Endodermal cell (in vitro differentiated cells): ENCODE measurements around the gene RPL29. TPM values are rescaled to one million over a fixed set of nuclear protein-coding genes. Genes with fewer than 3 reads are reported as not detected.

Experiments used
- DNase-seq: peaks from one replicate; pipeline ENCODE4 v3.0.0-alpha.2; 2017
- H3K27ac ChIP-seq: 2 replicates; pipeline ENCODE4 v1.5.1; 2013; ENCODE audit warnings: mild to moderate bottlenecking, low read depth, low read length, moderate library complexity
- H3K27me3 ChIP-seq: 2 replicates; pipeline ENCODE4 v1.6.1; 2013; ENCODE audit warnings: mild to moderate bottlenecking, low read length, moderate library complexity; ENCODE audit not compliant: insufficient read depth, control insufficient read depth, poor library complexity, severe bottlenecking
- H3K36me3 ChIP-seq: 2 replicates; pipeline ENCODE4 v1.7.0; 2013; ENCODE audit warnings: mild to moderate bottlenecking, low read length, moderate library complexity; ENCODE audit not compliant: control insufficient read depth, insufficient read depth
- H3K4me1 ChIP-seq: one replicate; pipeline ENCODE4 v1.7.0; 2013; ENCODE audit warnings: low read length; ENCODE audit not compliant: control insufficient read depth, insufficient read depth
- H3K4me3 ChIP-seq: 2 replicates; pipeline ENCODE4 v1.5.1; 2013; ENCODE audit warnings: mild to moderate bottlenecking, low read length, moderate library complexity
- H3K9ac ChIP-seq: 2 replicates; pipeline ENCODE4 v1.6.1; 2013; ENCODE audit warnings: mild to moderate bottlenecking, low read length, moderate library complexity; ENCODE audit not compliant: poor library complexity, severe bottlenecking; ENCODE audit errors: extremely low read depth
- H3K9me3 ChIP-seq: 2 replicates; pipeline ENCODE4 v1.6.1; 2013; ENCODE audit warnings: mild to moderate bottlenecking, low read length, moderate library complexity; ENCODE audit not compliant: control insufficient read depth
- H3K27ac Mint-ChIP-seq: 2 replicates; pipeline ENCODE4 v1.8.0; 2020; ENCODE audit warnings: mixed read lengths
- H3K27me3 Mint-ChIP-seq: 2 replicates; pipeline ENCODE4 v1.8.0; 2021; ENCODE audit warnings: mild to moderate bottlenecking, mixed read lengths; ENCODE audit not compliant: insufficient read depth
- H3K36me3 Mint-ChIP-seq: 2 replicates; pipeline ENCODE4 v1.8.0; 2020; ENCODE audit warnings: low read depth, mixed read lengths
- H3K4me1 Mint-ChIP-seq: 2 replicates; pipeline ENCODE4 v1.8.0; 2020; ENCODE audit warnings: mixed read lengths
- H3K4me3 Mint-ChIP-seq: 2 replicates; pipeline ENCODE4 v1.8.0; 2020; ENCODE audit warnings: mild to moderate bottlenecking, moderate library complexity, mixed read lengths
- H3K9me3 Mint-ChIP-seq: 2 replicates; pipeline ENCODE4 v1.8.0; 2020; ENCODE audit warnings: mild to moderate bottlenecking, mixed read lengths
- CTCF ChIP-seq: fragments of 200-600 bp; sonication (generic); conservative IDR thresholded peaks from 2 replicates; pipeline ENCODE4 v1.5.0; 2021; ENCODE audit warnings: antibody characterized with exemption, mild to moderate bottlenecking
- WGBS, 2 experiments: methylation state at CpG; one replicate each; pipeline versions ENCODE4 v1.1.5 to v1.1.7; 2013; ENCODE audit warnings: missing lambda C conversion rate in 2 of 2, mixed read lengths in 1 of 2; ENCODE audit not compliant: insufficient coverage in 1 of 2, insufficient read length in 1 of 2; 5-methylcytosine and 5-hydroxymethylcytosine counted together
- total RNA-seq, 2 donors: library from RNA; stranded (reverse); fragmentation: NEBNext Ultra II Directional in 1 of 2; extraction: Animal tissue kit (Norgen Biotek cat#: 25700) in 1 of 2; gene quantifications; 2 replicates in 1 of 2; 3 replicates in 1 of 2; pipeline ENCODE4 v1.2.1, GENCODE V29; 2021

The RPL29 gene
- total RNA-seq, 2 donors from 2014 or later: 1,325 to 1,600 TPM

DNA sequence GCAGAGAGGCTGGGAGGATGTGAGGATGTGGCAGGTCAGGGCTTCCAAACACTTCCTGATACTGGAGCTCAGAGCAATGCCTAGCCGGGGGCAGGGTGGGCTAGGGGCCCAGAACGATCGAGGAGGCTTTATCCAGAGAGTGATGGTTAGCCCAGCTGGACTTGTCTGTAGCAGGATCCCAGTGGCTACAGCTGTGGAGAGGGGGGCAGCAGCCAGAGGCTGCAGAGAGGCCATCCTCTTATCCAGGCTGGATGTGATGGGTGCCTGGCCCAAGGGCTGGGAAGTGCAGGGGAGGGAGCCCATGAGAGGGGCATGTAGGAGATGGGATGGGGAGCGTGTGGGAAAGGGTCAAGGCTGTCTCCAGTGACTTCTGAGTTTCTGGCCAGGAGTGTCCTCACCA, 48.9 kb downstream of the RPL29 start:
- Histone ChIP-seq H3K27me3 (peaks cover 26% of the 10 kb centered on the region), H3K9me3 (no peaks in the 10 kb centered on the region), H3K9ac (no peak overlapping the region), H3K36me3 (no peaks in the 10 kb centered on the region), H3K27ac (no peak overlapping the region), H3K4me3 (no peak overlapping the region), H3K4me1 (peaks cover 6% of the 10 kb centered on the region)
- Mint-ChIP-seq H3K36me3 (no peaks in the 10 kb centered on the region), H3K4me1 (peaks cover 5% of the 10 kb centered on the region), H3K4me3 (no peak overlapping the region), H3K9me3 (no peaks in the 10 kb centered on the region), H3K27me3 (peaks cover 38% of the 10 kb centered on the region), H3K27ac (no peak overlapping the region)
- 91 to 92% methylated on average over 4 of the region's 4 CpGs for whole genome bisulfite sequencing, 2 experiments
- no peak for TF ChIP-seq CTCF
- DNase-seq: no peak

DNA sequence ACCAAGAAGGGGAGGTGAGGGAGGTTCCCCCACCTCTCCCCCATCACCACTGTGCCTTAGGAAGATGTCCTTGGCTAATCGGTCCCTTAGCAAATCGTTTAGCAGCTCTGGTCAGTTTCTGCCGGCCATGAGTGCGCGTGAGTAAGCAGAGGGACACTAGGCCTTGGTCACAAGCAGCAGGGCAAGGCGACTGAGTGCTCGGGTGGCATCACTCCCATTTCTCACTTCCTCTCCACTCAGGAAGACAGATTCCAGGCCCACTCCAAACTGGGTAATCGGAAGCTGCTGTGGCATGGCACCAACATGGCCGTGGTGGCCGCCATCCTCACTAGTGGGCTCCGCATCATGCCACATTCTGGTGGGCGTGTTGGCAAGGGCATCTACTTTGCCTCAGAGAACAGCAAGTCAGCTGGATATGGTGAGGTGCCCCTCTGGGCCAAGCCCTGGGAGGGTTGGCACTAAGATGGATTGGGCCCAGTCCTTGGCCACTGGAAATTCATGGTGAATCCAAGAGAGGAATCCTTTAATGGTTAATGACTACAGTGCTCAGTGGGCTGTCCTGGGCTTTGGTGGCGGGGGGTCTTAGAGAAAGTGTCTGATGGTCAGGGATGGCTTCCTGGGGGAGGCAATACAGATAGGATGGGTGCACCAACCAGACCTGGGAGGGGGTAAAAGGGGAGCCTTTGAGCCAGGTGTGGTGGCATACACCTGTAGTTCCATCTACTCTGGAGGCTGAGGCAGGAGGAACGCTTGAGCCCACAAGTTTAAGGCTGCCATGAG, 49.6 kb downstream of the RPL29 start:
- Histone ChIP-seq H3K36me3 (no peaks in the 10 kb centered on the region), H3K4me3 (no peak overlapping the region), H3K27me3 (peaks cover 23% of the 10 kb centered on the region), H3K9ac (no peak overlapping the region), H3K4me1 (peaks cover 6% of the 10 kb centered on the region), H3K27ac (no peak overlapping the region), H3K9me3 (no peaks in the 10 kb centered on the region)
- Mint-ChIP-seq H3K4me1 (peaks cover 6% of the 10 kb centered on the region), H3K27me3 (peaks cover 31% of the 10 kb centered on the region), H3K27ac (no peak overlapping the region), H3K9me3 (no peaks in the 10 kb centered on the region), H3K4me3 (no peak overlapping the region), H3K36me3 (no peaks in the 10 kb centered on the region)
- peak; percentile 27 for DNase-seq
- TF ChIP-seq CTCF: no peak
- WGBS, 2 experiments: 92 to 94% methylated on average over 9 to 14 of the region's 14 CpGs

DNA sequence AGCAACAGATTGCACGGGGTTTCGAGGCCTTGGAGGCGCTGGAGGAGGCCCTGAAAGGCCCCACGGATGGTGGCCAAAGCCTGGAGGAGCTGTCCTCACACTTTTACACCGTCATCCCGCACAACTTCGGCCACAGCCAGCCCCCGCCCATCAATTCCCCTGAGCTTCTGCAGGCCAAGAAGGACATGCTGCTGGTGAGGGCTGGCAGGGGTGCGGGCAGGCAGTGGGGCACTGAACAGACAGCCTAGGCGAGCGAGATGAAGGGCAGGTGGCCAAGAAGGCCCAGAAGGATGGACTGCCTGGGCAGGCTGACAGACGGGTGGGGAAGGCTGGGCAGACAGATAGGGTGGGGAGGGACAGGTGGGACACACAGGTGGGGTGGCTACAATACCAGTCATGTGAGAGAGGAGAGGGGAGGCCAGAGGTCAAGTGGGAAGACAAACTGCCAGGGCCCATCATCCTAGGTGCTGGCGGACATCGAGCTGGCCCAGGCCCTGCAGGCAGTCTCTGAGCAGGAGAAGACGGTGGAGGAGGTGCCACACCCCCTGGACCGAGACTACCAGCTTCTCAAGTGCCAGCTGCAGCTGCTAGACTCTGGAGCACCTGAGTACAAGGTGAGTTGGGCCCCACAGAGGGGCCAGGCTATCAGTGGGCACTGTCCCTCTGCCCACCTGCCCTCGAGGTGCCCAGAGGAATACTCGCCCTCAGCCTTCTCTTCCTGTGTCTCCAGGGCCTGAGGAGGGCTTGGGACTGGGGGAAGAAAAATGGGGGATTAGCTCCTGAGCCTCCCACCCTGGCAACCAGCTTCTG, 50.5 kb downstream of the RPL29 start:
- Histone ChIP-seq H3K9ac (no peak overlapping the region), H3K9me3 (no peaks in the 10 kb centered on the region), H3K27me3 (peaks cover 14% of the 10 kb centered on the region), H3K4me3 (no peak overlapping the region), H3K27ac (no peak overlapping the region), H3K36me3 (no peaks in the 10 kb centered on the region), H3K4me1 (peaks cover 6% of the 10 kb centered on the region)
- Mint-ChIP-seq H3K9me3 (no peaks in the 10 kb centered on the region), H3K4me3 (no peak overlapping the region), H3K27ac (no peak overlapping the region), H3K27me3 (peaks cover 22% of the 10 kb centered on the region), H3K36me3 (peaks cover 6% of the 10 kb centered on the region), H3K4me1 (peaks cover 15% of the 10 kb centered on the region)
- TF ChIP-seq CTCF: no peak
- DNase-seq: no peak
- 91% methylated on average over 12 to 18 of the region's 18 CpGs for WGBS, 2 experiments
